ENCODE data around the gene IL18BP.

The IL18BP gene

GRCh38 chr11:71996946-71997345, 1.8 kb upstream of the IL18BP start:
- no peak for DNase-seq (ENCODE audit: low read depth)

- DNase-seq (ENCODE audit: low read depth), result no peak
These were observed 1.1 kb upstream of the IL18BP start for GRCh38 chr11:71997594-71997993.

- no peak for DNase-seq (ENCODE audit: low read depth)
These were observed 648 bp upstream of the IL18BP start for GRCh38 chr11:71998061-71998460.

GRCh38 chr11:71999362-71999761, 653 bp downstream of the IL18BP start:
- no peak for DNase-seq (ENCODE audit: low read depth)

GRCh38 chr11:71999798-72000197, 1.1 kb downstream of the IL18BP start:
- no peak for DNase-seq (ENCODE audit: low read depth)

GRCh38 chr11:72000202-72000867, 1.6 kb downstream of the IL18BP start:
- no peak for DNase-seq (ENCODE audit: low read depth)

- no peak for DNase-seq (ENCODE audit: low read depth)
These were observed 2.6 kb downstream of the IL18BP start for GRCh38 chr11:72001285-72001684.

- DNase-seq (ENCODE audit: low read depth), result no peak
These were observed 3.3 kb downstream of the IL18BP start for GRCh38 chr11:72001834-72002591.

GRCh38 chr11:72002841-72003775, 4.4 kb downstream of the IL18BP start:
- DNase-seq (ENCODE audit: low read depth), result no peak

- DNase-seq (ENCODE audit: low read depth), result no peak
These were observed 5.1 kb downstream of the IL18BP start for GRCh38 chr11:72003776-72004171.

GRCh38 chr11:72004515-72005346, 6.0 kb downstream of the IL18BP start:
- DNase-seq (ENCODE audit: low read depth), result no peak

- no peak for DNase-seq (ENCODE audit: low read depth)
These were observed 6.9 kb downstream of the IL18BP start for GRCh38 chr11:72005347-72006260.

GRCh38 chr11:72006309-72007088, 7.8 kb downstream of the IL18BP start:
- DNase-seq (ENCODE audit: low read depth), result no peak

GRCh38 chr11:72007089-72007476, 8.4 kb downstream of the IL18BP start:
- DNase-seq (ENCODE audit: low read depth), result no peak

- no peak for DNase-seq (ENCODE audit: low read depth)
These were observed 8.9 kb downstream of the IL18BP start for GRCh38 chr11:72007587-72007986.

- DNase-seq (ENCODE audit: low read depth), result no peak
These were observed 10.0 kb downstream of the IL18BP start for GRCh38 chr11:72008728-72009127.

- no peak for DNase-seq (ENCODE audit: low read depth)
These were observed 10.4 kb downstream of the IL18BP start for GRCh38 chr11:72009156-72009555.

- DNase-seq (ENCODE audit: low read depth), result no peak
These were observed 12.0 kb downstream of the IL18BP start for GRCh38 chr11:72010529-72011233.

- no peak for DNase-seq (ENCODE audit: low read depth)
These were observed 13.5 kb downstream of the IL18BP start for GRCh38 chr11:72012091-72012630.

Measured in activated T-helper 9 cell treated with anti-CD3 and anti-CD28 coated beads, Interleukin-2, amount 50 U/mL, for 16 hours (primary cell).